ENCODE results near the gene TBC1D7. TPM values are rescaled to one million over a fixed set of nuclear protein-coding genes. Genes with fewer than 3 reads are reported as not detected.

TBC1D7 gene
- total RNA-seq, 4 donors from 2014 or later = 8.3 to 15.4 (median 12.2) TPM

DNA sequence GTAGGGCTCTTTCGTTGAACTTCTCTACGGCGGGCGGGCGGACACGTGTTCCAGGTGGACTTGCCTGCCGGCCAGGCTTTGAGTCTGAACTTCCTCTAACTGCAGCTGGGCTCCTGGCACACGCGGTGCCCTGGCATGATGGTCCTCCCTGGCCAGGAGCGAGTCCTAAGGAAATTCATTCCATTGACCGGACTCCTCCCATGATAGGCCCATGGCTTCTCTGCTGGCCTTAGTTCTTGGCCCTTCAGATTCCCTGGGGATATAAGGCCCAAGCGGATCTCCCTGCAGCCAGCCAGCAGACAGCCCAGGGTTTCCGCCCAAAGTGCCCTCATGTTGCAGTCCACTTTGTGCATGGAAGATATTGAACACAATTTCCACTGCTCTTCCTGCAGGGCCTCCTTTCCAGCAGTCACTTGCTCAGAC lies 39.4 kb downstream of the TBC1D7 start:
- no peaks in the 10 kb centered on the region for H3K4me1 ChIP-seq
- no peak for TF ChIP-seq POLR2AphosphoS5 (IDR thresholded peaks at IDR 0.05)
- no peak for TF ChIP-seq POLR2A (IDR thresholded peaks at IDR 0.05)
- TF ChIP-seq, protein P1, sequence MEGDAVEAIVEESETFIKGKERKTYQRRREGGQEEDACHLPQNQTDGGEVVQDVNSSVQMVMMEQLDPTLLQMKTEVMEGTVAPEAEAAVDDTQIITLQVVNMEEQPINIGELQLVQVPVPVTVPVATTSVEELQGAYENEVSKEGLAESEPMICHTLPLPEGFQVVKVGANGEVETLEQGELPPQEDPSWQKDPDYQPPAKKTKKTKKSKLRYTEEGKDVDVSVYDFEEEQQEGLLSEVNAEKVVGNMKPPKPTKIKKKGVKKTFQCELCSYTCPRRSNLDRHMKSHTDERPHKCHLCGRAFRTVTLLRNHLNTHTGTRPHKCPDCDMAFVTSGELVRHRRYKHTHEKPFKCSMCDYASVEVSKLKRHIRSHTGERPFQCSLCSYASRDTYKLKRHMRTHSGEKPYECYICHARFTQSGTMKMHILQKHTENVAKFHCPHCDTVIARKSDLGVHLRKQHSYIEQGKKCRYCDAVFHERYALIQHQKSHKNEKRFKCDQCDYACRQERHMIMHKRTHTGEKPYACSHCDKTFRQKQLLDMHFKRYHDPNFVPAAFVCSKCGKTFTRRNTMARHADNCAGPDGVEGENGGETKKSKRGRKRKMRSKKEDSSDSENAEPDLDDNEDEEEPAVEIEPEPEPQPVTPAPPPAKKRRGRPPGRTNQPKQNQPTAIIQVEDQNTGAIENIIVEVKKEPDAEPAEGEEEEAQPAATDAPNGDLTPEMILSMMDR (IDR thresholded peaks at IDR 0.05) = no peak
- no peak for TF ChIP-seq EP300 (IDR thresholded peaks at IDR 0.05)
- no peak overlapping the region for H3K27ac ChIP-seq
- H3K36me3 ChIP-seq = peaks cover 33% of the 10 kb centered on the region
- H3K27me3 ChIP-seq = no peaks in the 10 kb centered on the region
- peaks cover 4% of the 10 kb centered on the region for H3K9me3 ChIP-seq
- H3K4me3 ChIP-seq = no peak overlapping the region
- peak in 1 of 2 donors; percentile 30 for DNase-seq (ENCODE audit: low spot score in 2 of 2)
- 87% methylated on average over 13 of the region's 13 CpGs for WGBS

DNA sequence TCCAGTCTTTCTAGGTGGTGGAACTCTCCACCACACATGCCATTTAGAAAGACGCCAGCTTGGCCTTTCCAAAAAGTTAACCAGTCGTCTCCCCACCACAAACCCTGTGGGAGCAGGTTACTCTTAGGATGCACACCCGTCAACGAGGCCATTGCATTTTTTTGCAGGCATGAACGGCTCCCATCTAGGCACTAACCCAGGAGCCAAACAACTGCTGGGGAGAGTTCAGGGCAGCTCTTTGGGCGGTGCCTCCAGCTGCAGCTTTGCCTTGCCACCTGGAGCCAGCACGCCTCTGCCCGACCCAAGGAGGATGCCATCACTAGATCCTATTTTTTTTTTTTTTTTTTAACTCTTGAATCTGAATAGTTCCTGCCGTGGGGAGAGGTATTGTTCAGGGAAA lies 39.9 kb downstream of the TBC1D7 start:
- H3K9me3 ChIP-seq = peaks cover 4% of the 10 kb centered on the region
- peaks cover 31% of the 10 kb centered on the region for H3K36me3 ChIP-seq
- WGBS = 75% methylated on average over 9 of the region's 9 CpGs
- H3K27ac ChIP-seq = no peak overlapping the region
- DNase-seq (ENCODE audit: low spot score in 2 of 2) = peak; percentile 24 to 28
- no peak for TF ChIP-seq POLR2AphosphoS5 (IDR thresholded peaks at IDR 0.05)
- TF ChIP-seq EP300 (IDR thresholded peaks at IDR 0.05) = no peak
- no peak for TF ChIP-seq POLR2A (IDR thresholded peaks at IDR 0.05)
- TF ChIP-seq, protein P1 (IDR thresholded peaks at IDR 0.05) = no peak
- no peak overlapping the region for H3K4me3 ChIP-seq
- H3K27me3 ChIP-seq = no peaks in the 10 kb centered on the region
- no peaks in the 10 kb centered on the region for H3K4me1 ChIP-seq

DNA sequence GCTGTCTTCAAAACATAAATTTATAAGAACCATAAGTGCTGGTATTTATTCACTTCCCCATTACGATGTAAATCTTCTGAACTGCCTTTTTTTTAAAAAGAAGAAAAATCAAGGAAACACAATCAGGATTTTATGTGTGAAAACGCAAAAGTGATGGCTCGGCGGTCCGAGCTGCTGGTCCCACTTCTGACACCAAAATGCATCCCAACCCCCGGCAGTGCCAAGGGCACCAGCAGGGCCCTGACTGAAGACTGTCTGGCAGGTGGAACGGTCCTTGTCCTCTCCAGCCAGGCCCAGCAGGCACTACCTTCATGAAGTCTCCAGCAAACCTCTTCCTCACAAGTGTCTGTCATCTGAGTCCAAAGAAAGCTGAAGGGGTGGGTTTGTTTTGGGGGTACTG lies 41.2 kb downstream of the TBC1D7 start:
- Histone ChIP-seq H3K27me3 (no peaks in the 10 kb centered on the region), H3K27ac (no peak overlapping the region), H3K36me3 (peaks cover 29% of the 10 kb centered on the region), H3K9me3 (peaks cover 4% of the 10 kb centered on the region), H3K4me3 (no peak overlapping the region), H3K4me1 (no peaks in the 10 kb centered on the region)
- DNase-seq (ENCODE audit: low spot score in 2 of 2) = peak in 1 of 2 donors; percentile 55
- TF ChIP-seq, protein P1 (IDR thresholded peaks at IDR 0.05) = no peak
- no peak for TF ChIP-seq POLR2AphosphoS5 (IDR thresholded peaks at IDR 0.05)
- TF ChIP-seq POLR2A (IDR thresholded peaks at IDR 0.05) = no peak
- no peak for TF ChIP-seq EP300 (IDR thresholded peaks at IDR 0.05)
- 93% methylated on average over 7 of the region's 7 CpGs for WGBS

DNA sequence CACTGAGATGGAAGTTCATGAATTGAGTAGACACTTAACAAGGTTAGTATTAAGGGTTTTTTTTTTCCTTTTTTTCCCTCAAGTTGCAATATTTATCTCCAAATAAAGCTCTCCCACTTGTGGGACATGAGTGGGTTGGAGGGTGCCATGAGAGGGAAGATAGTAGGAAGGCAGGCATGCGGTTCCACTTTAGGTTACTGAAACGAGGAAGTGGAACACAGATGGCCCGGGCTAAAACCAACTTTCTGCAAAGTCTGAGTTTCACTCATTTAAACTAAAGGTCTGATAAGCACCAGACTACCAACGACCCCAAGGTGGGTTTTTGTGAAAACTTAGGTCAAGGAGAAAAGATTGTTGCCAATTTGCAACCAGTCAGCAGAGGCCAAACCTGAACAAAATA lies 42.2 kb downstream of the TBC1D7 start:
- Histone ChIP-seq H3K4me3 (no peak overlapping the region), H3K36me3 (peaks cover 26% of the 10 kb centered on the region), H3K9me3 (peaks cover 4% of the 10 kb centered on the region), H3K4me1 (no peaks in the 10 kb centered on the region), H3K27ac (no peak overlapping the region), H3K27me3 (no peaks in the 10 kb centered on the region)
- TF ChIP-seq EP300 (IDR thresholded peaks at IDR 0.05) (no peak), POLR2A (IDR thresholded peaks at IDR 0.05) (no peak), POLR2AphosphoS5 (IDR thresholded peaks at IDR 0.05) (no peak)
- TF ChIP-seq, protein P1 (IDR thresholded peaks at IDR 0.05) = no peak
- WGBS = 73% methylated on average over 4 of the region's 4 CpGs
- DNase-seq (ENCODE audit: low spot score in 2 of 2) = no peak

DNA sequence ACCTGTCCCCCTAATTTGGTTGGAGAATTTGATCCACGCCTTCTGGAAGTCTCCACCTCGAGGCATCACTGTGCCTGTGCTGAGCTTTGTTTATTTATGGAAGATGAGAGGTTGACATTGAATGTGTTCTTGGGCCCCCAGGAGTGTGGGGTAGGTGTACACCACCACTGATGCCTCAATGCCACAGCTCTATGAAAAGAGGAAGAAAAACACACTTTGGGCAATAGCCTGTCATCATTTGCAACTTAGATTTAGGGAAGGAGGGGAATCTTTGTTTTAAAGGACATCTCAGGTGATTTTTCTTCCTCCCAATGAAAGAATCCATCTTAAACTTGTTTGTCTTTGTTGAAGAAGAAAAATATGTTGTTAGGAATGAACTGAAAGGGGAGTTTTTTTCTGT lies 42.6 kb downstream of the TBC1D7 start:
- no peak overlapping the region for H3K27ac ChIP-seq
- TF ChIP-seq POLR2A (IDR thresholded peaks at IDR 0.05) = no peak
- TF ChIP-seq, protein P1 (IDR thresholded peaks at IDR 0.05) = no peak
- TF ChIP-seq POLR2AphosphoS5 (IDR thresholded peaks at IDR 0.05) = no peak
- H3K4me3 ChIP-seq = no peak overlapping the region
- H3K4me1 ChIP-seq = no peaks in the 10 kb centered on the region
- no peak for DNase-seq (ENCODE audit: low spot score in 2 of 2)
- 87% methylated on average over 2 of the region's 2 CpGs for WGBS
- peaks cover 26% of the 10 kb centered on the region for H3K36me3 ChIP-seq
- no peaks in the 10 kb centered on the region for H3K27me3 ChIP-seq
- peaks cover 4% of the 10 kb centered on the region for H3K9me3 ChIP-seq

Data from suprapubic skin (tissue), 4 donors.